Right lobe of liver (tissue), 4 donors: Measurements from ENCODE around the gene PRSS1.
"Not testable (repeated sequence)": the region's sequence is repeated elsewhere in the genome, so short reads cannot be mapped to it uniquely, and the experiment has no call there.

Experiments
- CTCF ChIP-seq, 4 donors: fragments of 200-600 bp in 3 of 4; fragments of 450-650 bp in 1 of 4; IDR thresholded peaks; one replicate each; pipeline versions ENCODE4 v1.5.1 to v1.8.0; 2016 to 2022; ENCODE audit warnings: antibody characterized with exemption in 4 of 4, mild to moderate bottlenecking in 2 of 4
- POLR2A ChIP-seq: fragments of 450-650 bp; IDR thresholded peaks from one replicate; pipeline ENCODE4 v1.6.1; 2017; ENCODE audit warnings: antibody characterized with exemption, mild to moderate bottlenecking
- donor health status: DM: no; HTN: no; CAD: no.
- donor health status: DM: no; HTN: no; CAD: no.
- donor health status: DM: no; HTN: yes; CAD: no.

DNA sequence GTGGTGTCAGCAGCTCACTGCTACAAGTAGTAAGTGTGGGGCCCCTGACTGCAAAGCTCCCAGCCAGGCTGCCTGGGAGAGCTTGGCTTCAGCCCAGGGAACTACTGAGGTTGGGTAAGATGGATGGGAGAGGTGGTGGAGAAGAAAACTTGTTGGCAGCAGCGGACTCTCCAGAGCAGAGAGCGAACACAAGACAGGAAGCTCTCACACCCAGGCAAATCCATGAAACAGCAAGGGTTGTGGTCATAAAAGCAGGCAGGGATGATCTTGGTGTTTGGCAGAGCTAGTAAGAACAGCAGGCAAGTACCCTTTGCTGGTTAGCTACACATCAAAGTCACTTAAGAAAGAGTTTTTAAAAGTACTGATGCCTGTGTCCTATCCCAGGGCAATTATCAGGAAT, 12.3 kb downstream of the PRSS1 start:
- not testable (repeated sequence) for TF ChIP-seq CTCF (IDR thresholded peaks at IDR 0.05); POLR2A
